Liver (tissue), 9 donors: ENCODE measurements around the gene FFAR1. TPM values are rescaled to one million over a fixed set of nuclear protein-coding genes. Genes with fewer than 3 reads are reported as not detected.

Experiments
- DNase-seq: peaks from one replicate; pipeline ENCODE4 v3.0.0-alpha.2; 2017; ENCODE audit warnings: low spot score
- H3K27ac ChIP-seq, 2 donors: one replicate each; pipeline ENCODE4 v1.7.0; 2013; ENCODE audit warnings: inconsistent platforms in 2 of 2, low read length in 2 of 2, control low read depth in 1 of 2, low read depth in 1 of 2, mild to moderate bottlenecking in 1 of 2
- H3K27me3 ChIP-seq, 4 donors: one replicate each; pipeline versions ENCODE4 v1.6.1 to v1.7.0; 2013; ENCODE audit warnings: low read length in 3 of 4, inconsistent platforms in 1 of 4, mild to moderate bottlenecking in 1 of 4, moderate library complexity in 1 of 4; ENCODE audit not compliant: control insufficient read depth in 4 of 4, insufficient read depth in 4 of 4
- H3K36me3 ChIP-seq, 4 donors: one replicate each; pipeline versions ENCODE4 v1.6.1 to v1.7.0; 2013; ENCODE audit warnings: low read length in 3 of 4, mild to moderate bottlenecking in 3 of 4, low read depth in 1 of 4, moderate library complexity in 1 of 4; ENCODE audit not compliant: control insufficient read depth in 4 of 4, insufficient read depth in 3 of 4
- H3K4me1 ChIP-seq, 4 donors: one replicate each; pipeline versions ENCODE4 v1.6.1 to v1.7.0; 2013; ENCODE audit warnings: low read length in 3 of 4, mild to moderate bottlenecking in 3 of 4, moderate library complexity in 1 of 4; ENCODE audit not compliant: control insufficient read depth in 4 of 4, insufficient read depth in 4 of 4
- H3K4me3 ChIP-seq, 3 donors: one replicate each; pipeline versions ENCODE4 v1.6.1 to v1.7.0; 2013; ENCODE audit warnings: low read length in 3 of 3, control low read depth in 1 of 3, low read depth in 1 of 3, mild to moderate bottlenecking in 1 of 3
- H3K9ac ChIP-seq, 2 donors: one replicate each; pipeline ENCODE4 v1.7.0; 2013; ENCODE audit warnings: low read length in 2 of 2, mild to moderate bottlenecking in 2 of 2, moderate library complexity in 2 of 2, control low read depth in 1 of 2, low read depth in 1 of 2
- H3K9me3 ChIP-seq, 4 donors: one replicate each; pipeline versions ENCODE4 v1.6.1 to v1.7.0; 2013; ENCODE audit warnings: low read length in 3 of 4; ENCODE audit not compliant: control insufficient read depth in 4 of 4
- FOXA1 ChIP-seq: IDR thresholded peaks from 2 replicates; pipeline ENCODE4 v1.6.1; 2016; ENCODE audit warnings: antibody characterized with exemption
- FOXA2 ChIP-seq: IDR thresholded peaks from 2 replicates; pipeline ENCODE4 v1.6.1; 2016; ENCODE audit warnings: antibody characterized with exemption
- HNF4A ChIP-seq, 2 donors: conservative IDR thresholded peaks; 2 replicates each; pipeline ENCODE4 v1.6.1; 2016; ENCODE audit warnings: antibody characterized with exemption in 2 of 2, mild to moderate bottlenecking in 2 of 2
- HNF4G ChIP-seq: IDR thresholded peaks from 2 replicates; pipeline ENCODE4 v1.6.1; 2016; ENCODE audit warnings: antibody characterized with exemption
- JUND ChIP-seq, 2 donors: IDR thresholded peaks; 2 replicates each; pipeline ENCODE4 v1.6.1; 2016; ENCODE audit warnings: antibody characterized with exemption in 2 of 2
- RAD21 ChIP-seq, 2 donors: IDR thresholded peaks; 2 replicates each; pipeline ENCODE4 v1.6.1; 2016; ENCODE audit warnings: antibody characterized with exemption in 2 of 2, mild to moderate bottlenecking in 2 of 2
- YY1 ChIP-seq: IDR thresholded peaks from 2 replicates; pipeline ENCODE4 v1.6.1; 2016; ENCODE audit warnings: antibody characterized with exemption, mild to moderate bottlenecking
- WGBS: extraction: QIAGEN DNeasy Blood & Tissue Kit; methylation state at CpG from one replicate; pipeline ENCODE4 v1.1.7; 2013; 5-methylcytosine and 5-hydroxymethylcytosine counted together
- polyA plus RNA-seq, 2 donors: library from polyadenylated mRNA; stranded (reverse) in 1 of 2; unstranded in 1 of 2; fragments of 200-250 nt in 1 of 2; fragments of >200 nt in 1 of 2; fragmentation: Nextera tagmentation in 1 of 2; extraction: Ambion mirVana in 1 of 2; gene quantifications; one replicate each; pipeline versions ENCODE4 v1.2.1 to v1.2.3, GENCODE V29; 2013 to 2015
- total RNA-seq, 2 donors: library from RNA; depleted of rRNA; stranded (reverse); fragments of >200 nt; gene quantifications; one replicate each; pipeline ENCODE4 v1.2.3, GENCODE V29; 2014
- TF ChIP-seq, protein P1 (sequence below): IDR thresholded peaks from 2 replicates; pipeline ENCODE4 v1.6.1; 2016; ENCODE audit warnings: antibody characterized with exemption, mild to moderate bottlenecking
- TF ChIP-seq, protein P2 (sequence below): IDR thresholded peaks from 2 replicates; pipeline ENCODE4 v1.6.1; 2016; ENCODE audit warnings: antibody characterized with exemption
- donor health status: healthy.
- donor health status: healthy.
- donor health status: healthy.
- donor health status: healthy.
- donor health status: healthy.

Gene FFAR1
- total and polyA plus RNA-seq, 4 donors = not detected

DNA sequence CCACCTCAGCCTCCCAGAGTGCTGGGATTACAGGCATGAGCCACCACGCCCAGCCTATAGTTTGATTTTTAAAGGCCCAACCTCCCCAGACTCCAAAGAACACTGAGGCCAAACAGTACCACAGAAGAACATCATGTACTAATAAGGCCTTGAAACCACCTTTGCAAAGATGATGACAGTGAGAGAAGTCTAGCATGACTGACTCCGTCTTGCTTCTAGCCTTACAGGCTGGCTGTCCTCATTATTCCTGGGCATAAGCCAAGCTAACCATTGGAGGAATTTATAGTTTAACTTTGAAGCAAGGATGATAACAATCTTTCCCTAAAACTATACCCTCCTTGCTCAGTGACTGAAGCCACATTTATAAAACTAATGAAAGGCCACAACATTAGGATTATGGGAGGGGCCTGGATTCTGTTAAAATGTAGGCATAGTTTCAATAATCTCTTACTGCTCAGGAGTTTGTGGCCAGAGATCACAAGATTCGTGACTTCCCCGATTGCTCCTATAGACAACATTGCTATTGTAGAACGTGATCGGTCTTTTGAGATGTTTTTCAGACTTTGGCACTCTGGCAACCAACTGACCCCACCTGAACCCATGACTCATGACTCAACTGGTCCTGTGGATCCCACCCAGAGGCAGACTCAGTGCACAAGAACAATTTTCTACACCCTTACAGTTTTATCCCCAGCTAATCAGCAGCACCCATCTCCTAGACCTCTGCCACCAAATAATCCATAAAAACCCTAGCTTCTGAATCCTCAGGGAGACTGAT lies 40.8 kb downstream of the FFAR1 start:
- Histone ChIP-seq H3K4me1 (no peaks in the 10 kb centered on the region), H3K9me3 (no peaks in the 10 kb centered on the region), H3K27me3 (no peaks in the 10 kb centered on the region), H3K9ac (no peak overlapping the region), H3K4me3 (no peak overlapping the region), H3K36me3 (no peaks in the 10 kb centered on the region), H3K27ac (no peak overlapping the region)
- 92% methylated on average over 6 of the region's 6 CpGs for WGBS
- no peak for DNase-seq
- TF ChIP-seq YY1 (no peak), HNF4G (no peak), FOXA2 (no peak), HNF4A (conservative IDR thresholded peaks at IDR 0.05) (no peak), RAD21 (IDR thresholded peaks at IDR 0.05) (no peak)
- TF ChIP-seq, protein P1, sequence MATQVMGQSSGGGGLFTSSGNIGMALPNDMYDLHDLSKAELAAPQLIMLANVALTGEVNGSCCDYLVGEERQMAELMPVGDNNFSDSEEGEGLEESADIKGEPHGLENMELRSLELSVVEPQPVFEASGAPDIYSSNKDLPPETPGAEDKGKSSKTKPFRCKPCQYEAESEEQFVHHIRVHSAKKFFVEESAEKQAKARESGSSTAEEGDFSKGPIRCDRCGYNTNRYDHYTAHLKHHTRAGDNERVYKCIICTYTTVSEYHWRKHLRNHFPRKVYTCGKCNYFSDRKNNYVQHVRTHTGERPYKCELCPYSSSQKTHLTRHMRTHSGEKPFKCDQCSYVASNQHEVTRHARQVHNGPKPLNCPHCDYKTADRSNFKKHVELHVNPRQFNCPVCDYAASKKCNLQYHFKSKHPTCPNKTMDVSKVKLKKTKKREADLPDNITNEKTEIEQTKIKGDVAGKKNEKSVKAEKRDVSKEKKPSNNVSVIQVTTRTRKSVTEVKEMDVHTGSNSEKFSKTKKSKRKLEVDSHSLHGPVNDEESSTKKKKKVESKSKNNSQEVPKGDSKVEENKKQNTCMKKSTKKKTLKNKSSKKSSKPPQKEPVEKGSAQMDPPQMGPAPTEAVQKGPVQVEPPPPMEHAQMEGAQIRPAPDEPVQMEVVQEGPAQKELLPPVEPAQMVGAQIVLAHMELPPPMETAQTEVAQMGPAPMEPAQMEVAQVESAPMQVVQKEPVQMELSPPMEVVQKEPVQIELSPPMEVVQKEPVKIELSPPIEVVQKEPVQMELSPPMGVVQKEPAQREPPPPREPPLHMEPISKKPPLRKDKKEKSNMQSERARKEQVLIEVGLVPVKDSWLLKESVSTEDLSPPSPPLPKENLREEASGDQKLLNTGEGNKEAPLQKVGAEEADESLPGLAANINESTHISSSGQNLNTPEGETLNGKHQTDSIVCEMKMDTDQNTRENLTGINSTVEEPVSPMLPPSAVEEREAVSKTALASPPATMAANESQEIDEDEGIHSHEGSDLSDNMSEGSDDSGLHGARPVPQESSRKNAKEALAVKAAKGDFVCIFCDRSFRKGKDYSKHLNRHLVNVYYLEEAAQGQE = no peak

DNA sequence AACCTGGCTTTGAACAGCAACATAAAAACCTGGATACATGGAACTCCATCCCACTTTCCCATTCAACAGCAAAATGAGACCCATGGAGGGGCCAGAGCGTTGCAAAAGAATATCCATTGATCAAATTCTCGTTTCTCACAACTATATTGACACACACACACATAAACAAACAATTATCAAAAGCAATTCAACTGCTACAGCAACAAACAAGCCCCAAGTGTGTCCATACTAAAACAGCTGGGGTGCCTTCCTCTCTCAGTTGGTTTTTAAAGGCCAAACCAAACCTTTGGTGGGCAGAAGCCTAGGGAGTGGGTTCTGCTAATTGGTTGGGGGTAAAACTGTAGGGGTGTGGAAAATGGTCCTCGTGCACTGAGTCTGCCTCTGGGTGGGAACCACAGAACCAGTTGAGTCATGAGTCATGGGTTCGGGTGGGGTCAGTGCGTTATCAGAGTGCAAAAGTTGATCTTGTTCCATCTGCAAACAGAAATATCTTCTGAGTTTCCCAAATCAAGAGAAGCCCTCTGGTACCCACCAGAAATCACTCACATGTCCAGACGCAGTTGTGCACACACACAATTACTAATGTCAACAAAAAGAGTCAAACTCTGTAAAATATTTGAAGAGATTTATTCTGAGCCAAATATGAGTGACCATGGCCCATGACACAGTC lies 41.6 kb downstream of the FFAR1 start:
- Histone ChIP-seq H3K4me1 (no peaks in the 10 kb centered on the region), H3K36me3 (no peaks in the 10 kb centered on the region), H3K27ac (no peak overlapping the region), H3K27me3 (no peaks in the 10 kb centered on the region), H3K9me3 (no peaks in the 10 kb centered on the region), H3K4me3 (no peak overlapping the region), H3K9ac (no peak overlapping the region)
- 54% methylated on average over 6 of the region's 6 CpGs for WGBS
- no peak for TF ChIP-seq JUND (IDR thresholded peaks at IDR 0.05)
- TF ChIP-seq, protein P2, sequence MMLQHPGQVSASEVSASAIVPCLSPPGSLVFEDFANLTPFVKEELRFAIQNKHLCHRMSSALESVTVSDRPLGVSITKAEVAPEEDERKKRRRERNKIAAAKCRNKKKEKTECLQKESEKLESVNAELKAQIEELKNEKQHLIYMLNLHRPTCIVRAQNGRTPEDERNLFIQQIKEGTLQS = no peak
- TF ChIP-seq FOXA1 = no peak
- no peak for DNase-seq

DNA sequence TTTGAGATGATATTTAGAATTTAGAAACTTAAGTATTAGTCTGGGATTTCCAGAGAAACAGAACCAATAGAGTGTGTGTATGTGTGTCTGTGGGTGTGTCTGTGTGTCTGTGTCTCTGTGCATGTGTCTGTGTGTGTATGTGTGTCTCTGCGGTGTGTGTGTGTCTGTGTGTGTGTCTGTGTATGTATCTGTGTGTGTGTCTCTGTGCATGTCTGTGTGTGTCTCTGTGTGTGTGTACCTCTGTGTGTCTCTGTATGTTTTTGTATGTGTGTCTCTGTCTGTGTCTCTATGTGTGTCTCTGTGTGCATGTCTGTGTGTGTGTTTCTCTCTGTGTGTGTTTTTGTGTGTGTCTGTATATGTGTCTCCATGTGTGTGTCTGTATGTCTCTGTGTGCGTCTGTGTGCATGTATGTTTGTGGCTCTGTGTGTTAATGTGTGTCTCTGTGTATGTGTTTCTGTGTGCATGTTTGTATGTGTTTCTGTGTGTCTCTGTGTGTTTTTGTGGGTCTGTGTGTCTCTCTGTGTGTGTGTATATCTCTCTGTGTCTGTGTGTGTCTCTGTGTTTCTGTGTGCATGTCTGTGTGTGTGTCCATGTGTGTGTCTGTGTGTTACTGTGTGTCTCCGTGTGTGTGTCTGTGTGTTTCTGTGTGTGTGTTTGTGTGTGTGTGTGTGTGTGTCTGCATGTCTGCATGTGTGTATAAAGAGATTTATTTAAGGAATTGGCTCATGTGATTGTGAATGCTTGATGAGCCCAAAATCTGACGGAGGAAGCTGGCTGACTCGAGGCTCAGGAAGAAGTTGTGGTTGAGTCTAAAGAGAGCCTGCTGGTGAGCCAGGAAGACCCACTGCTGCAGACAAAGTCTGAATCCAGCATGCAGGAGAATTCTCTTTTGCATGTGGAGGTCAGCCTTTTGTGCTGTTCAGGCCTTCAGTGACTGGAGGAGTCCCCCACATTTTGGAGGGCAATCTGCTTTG lies 45.3 kb downstream of the FFAR1 start:
- no peaks in the 10 kb centered on the region for H3K9me3 ChIP-seq
- H3K4me3 ChIP-seq = no peak overlapping the region
- TF ChIP-seq HNF4G = no peak
- H3K4me1 ChIP-seq = no peaks in the 10 kb centered on the region
- H3K27ac ChIP-seq = no peak overlapping the region
- no peak for DNase-seq
- no peak overlapping the region for H3K9ac ChIP-seq
- no peaks in the 10 kb centered on the region for H3K27me3 ChIP-seq
- WGBS = 78% methylated on average over 5 of the region's 5 CpGs
- no peaks in the 10 kb centered on the region for H3K36me3 ChIP-seq
